GM20000 (cell line): Measurements from ENCODE around the gene PCDHGA3.
A peak's percentile ranks its signal among the peaks of the same experiment; 100 is the strongest.
"Not testable (repeated sequence)": the region's sequence is repeated elsewhere in the genome, so short reads cannot be mapped to it uniquely, and the experiment has no call there.

Experiments
- DNase-seq: peaks from one replicate; pipeline ENCODE4 v3.0.0; 2012; ENCODE audit warnings: low spot score
- TF ChIP-seq, protein P1 (sequence below): IDR thresholded peaks from 2 replicates; pipeline ENCODE4 v1.5.1; 2012; ENCODE audit warnings: mild to moderate bottlenecking, control low read depth; ENCODE audit errors: extremely low read depth, missing control alignments

The PCDHGA3 gene

DNA sequence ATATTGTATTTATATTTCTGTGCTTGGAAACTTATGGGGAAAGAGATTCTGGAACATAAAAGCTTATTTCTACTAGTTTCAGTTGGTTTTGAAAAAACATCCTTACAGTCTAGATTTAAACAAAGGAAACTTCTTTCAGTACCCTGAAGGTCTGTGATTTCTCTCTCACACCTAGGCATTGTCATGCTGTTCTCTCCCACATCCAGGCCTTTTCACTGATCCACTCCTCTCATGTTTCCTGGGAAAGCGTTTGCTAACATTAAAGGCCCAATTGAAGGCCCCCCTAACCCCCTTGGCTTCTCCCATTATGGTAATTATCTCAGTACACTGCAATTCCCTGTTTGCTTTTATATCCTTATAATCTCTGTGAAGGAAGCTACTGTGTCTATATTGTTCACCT, 856 bp upstream of the PCDHGA3 start:
- TF ChIP-seq, protein P1, sequence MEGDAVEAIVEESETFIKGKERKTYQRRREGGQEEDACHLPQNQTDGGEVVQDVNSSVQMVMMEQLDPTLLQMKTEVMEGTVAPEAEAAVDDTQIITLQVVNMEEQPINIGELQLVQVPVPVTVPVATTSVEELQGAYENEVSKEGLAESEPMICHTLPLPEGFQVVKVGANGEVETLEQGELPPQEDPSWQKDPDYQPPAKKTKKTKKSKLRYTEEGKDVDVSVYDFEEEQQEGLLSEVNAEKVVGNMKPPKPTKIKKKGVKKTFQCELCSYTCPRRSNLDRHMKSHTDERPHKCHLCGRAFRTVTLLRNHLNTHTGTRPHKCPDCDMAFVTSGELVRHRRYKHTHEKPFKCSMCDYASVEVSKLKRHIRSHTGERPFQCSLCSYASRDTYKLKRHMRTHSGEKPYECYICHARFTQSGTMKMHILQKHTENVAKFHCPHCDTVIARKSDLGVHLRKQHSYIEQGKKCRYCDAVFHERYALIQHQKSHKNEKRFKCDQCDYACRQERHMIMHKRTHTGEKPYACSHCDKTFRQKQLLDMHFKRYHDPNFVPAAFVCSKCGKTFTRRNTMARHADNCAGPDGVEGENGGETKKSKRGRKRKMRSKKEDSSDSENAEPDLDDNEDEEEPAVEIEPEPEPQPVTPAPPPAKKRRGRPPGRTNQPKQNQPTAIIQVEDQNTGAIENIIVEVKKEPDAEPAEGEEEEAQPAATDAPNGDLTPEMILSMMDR = no peak
- DNase-seq = no peak

GRCh38 chr5:141343953-141344463, 379 bp downstream of the PCDHGA3 start:
- TF ChIP-seq, protein P1 = no peak
- no peak for DNase-seq

DNA sequence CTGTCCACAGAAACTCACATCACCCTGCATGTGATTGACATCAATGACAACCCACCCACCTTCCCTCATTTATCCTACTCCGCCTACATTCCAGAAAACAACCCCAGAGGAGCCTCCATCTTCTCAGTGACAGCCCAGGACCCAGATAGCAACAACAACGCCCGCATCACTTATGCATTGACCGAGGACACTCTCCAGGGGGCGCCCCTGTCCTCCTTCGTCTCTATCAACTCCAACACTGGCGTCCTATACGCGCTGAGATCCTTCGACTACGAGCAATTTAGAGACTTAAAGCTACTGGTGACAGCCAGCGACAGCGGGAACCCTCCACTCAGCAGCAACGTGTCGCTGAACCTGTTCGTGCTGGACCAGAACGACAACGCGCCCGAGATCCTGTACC, 1.7 kb downstream of the PCDHGA3 start:
- TF ChIP-seq, protein P1 = no peak
- no peak for DNase-seq

GRCh38 chr5:141346017-141346416, 2.4 kb downstream of the PCDHGA3 start:
- DNase-seq = not testable (repeated sequence)

- TF ChIP-seq, protein P1 = peak; percentile 67
- peak; percentile 85 for DNase-seq
Observed at GRCh38 chr5:141349917-141350619, 6.4 kb downstream of the PCDHGA3 start, which contains the start of gene PCDHGB1. PCDHGB1 (plus strand) TSS chr5:141350099; CDS start chr5:141350261, 162 bp downstream.

- no peak for DNase-seq
- TF ChIP-seq, protein P1 = no peak
Observed at GRCh38 chr5:141351591-141351990, 8.0 kb downstream of the PCDHGA3 start.

GRCh38 chr5:141354900-141355469, 11.4 kb downstream of the PCDHGA3 start, which contains the start of gene PCDHGA4:
PCDHGA4 (plus strand) TSS chr5:141355021; CDS start chr5:141355108, 87 bp downstream.
- TF ChIP-seq, protein P1 = peak; percentile 13
- no peak for DNase-seq
